ENCODE measurements around the gene SGTB.
"Not testable (repeated sequence)": the region's sequence is repeated elsewhere in the genome, so short reads cannot be mapped to it uniquely, and the experiment has no call there.

Gene SGTB

GRCh38 chr5:65663804-65664521 lies 57.9 kb downstream of the SGTB start:
- no peak for DNase-seq

- no peak for DNase-seq
Observed at GRCh38 chr5:65654713-65655112, 67.2 kb downstream of the SGTB start.

- DNase-seq, result no peak
Observed at GRCh38 chr5:65651144-65651543, 70.8 kb downstream of the SGTB start.

- DNase-seq, result no peak
Observed at GRCh38 chr5:65647941-65648340, 74.0 kb downstream of the SGTB start.

- no peak for DNase-seq
Observed at GRCh38 chr5:65646938-65647337, 75.0 kb downstream of the SGTB start.

- DNase-seq, result no peak
Observed at GRCh38 chr5:65640240-65640639, 81.7 kb downstream of the SGTB start.

- no peak for DNase-seq
Observed at GRCh38 chr5:65630981-65631380, 90.9 kb downstream of the SGTB start.

- DNase-seq, result no peak
Observed at GRCh38 chr5:65625743-65626142, 96.2 kb downstream of the SGTB start.

GRCh38 chr5:65624571-65625555 lies 97.0 kb downstream of the SGTB start, which contains the start of the genes SHLD3 and TRAPPC13:
TSS of gene SHLD3 (plus strand) at chr5:65625027. CDS start at chr5:65629588, 4,561 bp downstream.
TSS of gene TRAPPC13 (plus strand) at chr5:65625027. CDS start at chr5:65625061, 34 bp downstream.
- peak; percentile 93 for DNase-seq

GRCh38 chr5:65624025-65624570 lies 97.8 kb downstream of the SGTB start, which contains the start of gene TRIM23:
TSS of gene TRIM23 (minus strand) at chr5:65624333. CDS start at chr5:65624274, 59 bp downstream.
- DNase-seq, result peak; percentile 93

- no peak for DNase-seq
Observed at GRCh38 chr5:65623482-65623881, 98.4 kb downstream of the SGTB start.

- not testable (repeated sequence) for DNase-seq
Observed at GRCh38 chr5:65621961-65622360, 99.9 kb downstream of the SGTB start.

- DNase-seq, result no peak
Observed at GRCh38 chr5:65620021-65620420, 101.9 kb downstream of the SGTB start.
